Activated T-helper 1 cell treated with Interleukin-2 at 50 U/mL for 16 hours (primary cell): ENCODE results near the gene CFAP65.

Experiments used
- DNase-seq: peaks from one replicate; pipeline ENCODE4 v3.0.0-alpha.2; 2020; ENCODE audit warnings: low read depth

The CFAP65 gene

DNA sequence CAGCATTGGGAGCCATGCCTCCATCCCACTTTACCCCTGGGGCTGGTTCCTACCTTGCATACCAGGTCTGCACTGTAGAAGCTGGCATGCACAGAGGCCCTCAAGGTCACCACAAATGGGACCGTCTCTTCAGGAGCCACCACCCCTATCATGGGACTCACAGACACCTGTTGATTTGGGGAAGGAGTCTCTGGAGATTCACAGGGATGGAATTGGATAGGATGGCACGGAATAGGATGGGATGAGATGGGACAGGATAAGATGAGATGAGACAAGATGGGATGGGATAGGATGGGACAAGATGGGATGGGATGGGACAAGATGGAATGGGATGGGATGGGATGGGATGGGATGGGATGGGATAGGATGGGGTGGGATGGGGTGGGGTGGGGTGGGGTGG is 32.0 kb downstream of the CFAP65 start:
- no peak for DNase-seq

DNA sequence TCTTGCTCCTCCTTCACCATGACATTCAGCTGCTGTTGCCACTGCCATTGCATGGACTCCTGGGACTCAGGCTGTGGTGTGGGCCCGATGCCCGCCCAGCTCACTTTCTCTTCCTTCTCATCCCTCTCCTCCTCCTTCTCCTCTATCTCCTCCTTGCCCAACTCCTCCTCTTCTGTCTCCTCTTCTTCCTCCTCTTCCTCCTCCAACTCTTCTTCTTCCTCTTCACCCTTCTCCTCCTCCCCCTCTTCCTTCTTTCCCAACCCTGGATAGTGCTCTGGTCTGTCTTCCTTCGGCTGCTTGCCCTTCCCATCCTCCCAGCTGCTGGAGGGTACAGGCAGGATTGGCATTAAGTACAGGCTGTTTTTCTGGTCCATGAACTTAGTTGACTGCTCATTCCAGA is 37.3 kb downstream of the CFAP65 start:
- no peak for DNase-seq

DNA sequence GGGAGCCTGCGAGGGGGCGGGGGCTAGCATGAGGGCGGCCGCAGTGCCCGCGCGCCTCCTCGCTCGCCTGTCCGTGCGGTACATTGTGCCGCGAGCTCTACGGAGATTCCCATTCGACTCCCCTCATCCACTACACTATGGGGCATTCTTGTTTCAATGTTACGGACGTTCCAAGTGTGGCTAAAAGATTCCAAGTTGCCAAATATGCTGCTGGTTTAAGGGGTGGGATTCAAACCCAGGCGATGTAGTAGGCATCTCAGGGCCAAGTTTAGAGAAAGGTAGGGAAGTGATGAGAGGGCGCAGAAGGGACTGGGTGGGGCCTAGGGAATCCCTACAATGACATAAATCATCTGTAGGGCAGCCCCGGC is 38.1 kb downstream of the CFAP65 start:
- no peak for DNase-seq

DNA sequence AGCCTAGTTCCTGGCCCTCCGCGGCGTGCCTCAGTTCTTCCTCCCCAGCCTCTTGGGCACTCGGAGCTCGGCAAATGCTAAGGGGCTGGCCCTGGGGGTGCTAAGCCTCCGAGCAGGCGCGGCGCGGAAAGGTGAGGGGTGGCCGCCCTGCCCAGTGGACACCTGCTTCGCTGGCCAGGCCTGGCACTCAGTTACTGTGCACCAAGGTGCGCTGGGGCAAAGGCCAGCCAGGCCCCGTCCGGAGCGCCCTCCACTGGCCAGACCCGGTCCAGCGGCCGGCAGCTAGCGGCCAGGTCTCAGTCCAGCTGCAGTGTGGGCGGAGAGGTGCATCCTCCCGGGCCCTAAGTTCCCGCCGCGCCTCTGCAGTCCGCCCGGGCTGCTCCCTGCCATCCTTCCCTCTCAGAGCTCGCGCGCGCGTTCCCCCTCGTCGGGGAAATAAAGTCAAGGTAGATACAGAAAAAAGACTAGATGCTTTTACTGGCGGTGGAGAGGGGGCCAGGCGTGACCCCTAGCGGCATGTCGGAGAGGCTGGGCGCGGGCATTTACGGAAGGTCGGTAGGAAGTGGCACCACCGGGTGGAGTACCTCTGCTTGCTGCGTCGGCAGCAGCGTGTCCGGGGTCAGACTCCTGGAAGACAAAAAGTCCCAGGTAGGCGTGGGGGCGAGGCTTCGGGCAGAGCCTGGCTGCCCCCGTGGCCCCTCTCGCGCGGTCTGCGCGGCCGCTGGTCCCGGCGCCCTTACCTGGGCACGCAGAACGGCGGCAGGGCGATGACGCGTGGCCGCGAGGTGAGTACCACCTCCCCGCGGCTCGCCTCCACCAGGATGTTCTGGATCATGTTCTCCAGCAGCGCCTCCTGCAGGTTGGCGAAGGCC is 38.7 kb downstream of the CFAP65 start:
- no peak for DNase-seq

- DNase-seq = no peak
Observed at GRCh38 chr2:219001577-219002394, 39.5 kb downstream of the CFAP65 start.

- DNase-seq = no peak
Observed at GRCh38 chr2:219001100-219001576, 40.2 kb downstream of the CFAP65 start.

GRCh38 chr2:219000569-219000960 is 40.8 kb downstream of the CFAP65 start:
- no peak for DNase-seq

DNA sequence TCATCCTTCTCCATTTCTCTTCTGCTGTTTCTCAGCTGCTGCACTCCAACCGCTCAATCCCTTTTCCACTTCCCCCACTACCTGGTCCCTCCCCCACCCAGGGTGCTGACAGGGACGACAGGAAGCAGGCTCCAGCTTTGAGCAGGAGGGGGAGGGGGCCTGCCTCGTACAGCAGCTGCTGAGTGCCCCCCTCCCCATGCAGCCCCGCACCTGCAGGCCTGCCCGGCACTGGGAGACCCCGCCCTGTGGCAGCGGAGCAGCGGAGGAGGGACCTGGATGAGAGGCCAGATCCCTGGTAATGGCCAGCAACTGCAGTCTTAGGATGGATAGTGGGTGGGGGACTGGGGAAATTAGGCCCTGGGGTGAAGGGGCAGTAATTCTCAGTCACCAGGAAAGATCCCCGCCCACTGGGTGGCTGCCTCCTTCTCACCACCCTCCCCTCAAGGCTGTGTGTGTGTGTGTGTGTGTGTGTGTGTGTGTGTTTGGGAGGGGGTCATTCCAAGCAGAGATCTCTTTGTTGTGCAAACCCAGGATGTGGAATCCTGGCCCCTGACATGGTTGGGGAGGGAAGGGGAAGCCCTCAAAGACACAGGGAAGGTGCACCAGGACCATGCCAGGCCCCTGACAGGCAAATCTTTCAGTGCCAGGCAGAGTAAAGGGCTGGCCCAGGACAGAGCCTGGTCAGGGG is 41.3 kb downstream of the CFAP65 start:
- no peak for DNase-seq

DNA sequence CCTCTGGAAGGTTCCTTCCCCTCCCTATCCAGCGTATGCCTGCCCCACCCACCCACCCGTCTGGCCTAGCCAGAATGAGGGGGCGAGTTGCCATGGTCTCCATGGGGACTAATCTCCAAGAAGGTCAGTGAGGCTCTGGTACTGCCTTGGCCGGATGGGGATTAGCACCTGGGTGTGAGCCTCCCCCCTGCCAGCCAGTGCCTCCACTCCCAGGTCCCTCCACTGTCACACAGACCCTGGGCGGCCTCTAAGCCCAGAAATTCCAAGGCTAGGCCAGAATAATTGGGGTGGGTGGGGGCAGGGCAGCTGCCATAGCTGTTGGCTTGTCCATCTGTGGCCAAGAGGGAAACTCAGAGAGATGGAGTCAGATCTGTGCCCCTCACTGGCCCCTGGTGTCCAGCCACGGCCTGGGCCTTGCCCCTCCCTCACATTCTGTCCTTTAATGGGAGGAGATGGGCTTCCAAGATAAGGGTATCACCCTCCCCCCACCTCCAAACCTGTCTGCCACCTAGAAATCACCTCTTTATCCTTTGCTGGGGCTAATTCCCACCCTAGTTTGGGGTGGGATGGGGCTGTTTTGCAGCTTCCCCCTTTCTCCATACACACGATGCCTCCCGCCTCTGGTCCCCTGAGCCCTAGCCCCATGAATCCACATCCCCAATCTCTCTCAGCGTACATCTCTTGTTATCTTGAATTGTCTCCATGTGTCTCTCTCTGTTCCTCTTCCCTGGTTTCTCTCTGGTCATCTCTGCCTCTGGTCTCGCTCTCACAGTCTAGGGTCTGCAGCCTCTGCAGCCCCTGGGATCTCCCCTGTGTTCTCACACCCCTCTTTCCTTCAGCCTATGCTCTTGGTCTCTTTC is 42.1 kb downstream of the CFAP65 start:
- no peak for DNase-seq

DNA sequence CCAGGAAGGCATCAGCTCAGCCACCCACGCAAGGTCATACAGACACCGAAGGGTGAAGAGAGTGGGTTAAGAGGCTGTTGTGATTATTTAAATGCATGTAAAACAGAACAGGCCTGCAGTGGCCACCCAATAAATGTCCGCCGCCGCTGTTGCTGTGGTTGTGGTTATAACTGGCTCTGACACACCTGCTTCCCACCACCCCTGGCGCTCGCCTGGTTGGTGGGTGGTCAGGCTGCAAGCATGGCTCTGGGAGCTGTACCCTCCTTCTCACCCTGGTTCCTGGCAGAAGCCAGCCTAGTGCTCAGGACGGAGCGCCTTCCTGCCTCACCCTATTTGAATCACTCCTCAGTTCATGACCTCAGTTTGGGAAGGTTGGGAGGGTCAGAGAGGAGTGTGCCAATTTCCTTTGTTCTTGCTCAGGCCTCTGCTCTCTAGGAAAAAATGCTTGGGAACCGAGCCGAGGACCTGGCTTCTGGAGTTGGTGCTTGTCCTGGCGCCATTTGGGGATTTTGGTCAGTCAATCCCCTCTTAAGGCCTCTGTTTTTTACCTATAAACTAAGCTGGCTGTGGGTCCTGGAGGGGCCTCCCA is 42.8 kb downstream of the CFAP65 start:
- no peak for DNase-seq

GRCh38 chr2:218997731-218998130 is 43.6 kb downstream of the CFAP65 start:
- no peak for DNase-seq

GRCh38 chr2:218996937-218997336 is 44.4 kb downstream of the CFAP65 start:
- no peak for DNase-seq

DNA sequence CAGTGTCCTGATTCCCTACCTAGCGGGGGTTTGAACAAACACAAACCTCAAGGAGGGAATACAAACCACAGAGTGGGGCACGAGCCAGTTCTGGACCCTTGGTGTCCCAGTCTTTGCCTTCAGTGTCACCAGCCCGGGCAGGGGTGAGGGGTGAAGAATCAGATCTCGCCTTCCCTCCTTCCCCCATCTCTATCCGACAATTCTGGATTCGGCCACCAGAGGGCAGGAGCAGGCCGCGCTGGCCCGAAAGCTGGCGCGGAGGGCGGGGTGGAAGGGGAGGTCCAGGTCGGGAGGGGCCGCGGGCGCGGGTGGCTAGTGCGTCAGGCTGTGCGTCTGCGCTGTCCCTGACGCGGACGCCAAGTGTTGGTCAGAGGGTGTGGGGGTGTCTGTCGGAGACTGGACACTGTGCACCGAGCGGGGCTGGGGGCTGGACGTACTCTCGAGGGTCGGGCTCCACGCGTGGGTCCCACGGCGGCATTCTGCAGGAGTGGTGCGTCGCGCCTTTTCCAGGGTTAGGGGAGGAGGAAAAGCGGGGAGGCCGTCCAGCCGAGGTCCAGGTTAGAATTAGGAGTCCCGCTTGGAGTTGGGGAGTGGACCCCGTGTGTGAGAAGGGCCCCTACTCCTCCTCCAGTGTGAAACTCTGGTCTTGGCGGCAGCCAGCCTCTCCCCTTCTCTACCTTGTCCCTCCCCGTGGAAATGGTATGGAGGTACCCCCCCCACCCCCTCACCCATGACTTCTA is 45.2 kb downstream of the CFAP65 start:
- peak; percentile 54 for DNase-seq

DNA sequence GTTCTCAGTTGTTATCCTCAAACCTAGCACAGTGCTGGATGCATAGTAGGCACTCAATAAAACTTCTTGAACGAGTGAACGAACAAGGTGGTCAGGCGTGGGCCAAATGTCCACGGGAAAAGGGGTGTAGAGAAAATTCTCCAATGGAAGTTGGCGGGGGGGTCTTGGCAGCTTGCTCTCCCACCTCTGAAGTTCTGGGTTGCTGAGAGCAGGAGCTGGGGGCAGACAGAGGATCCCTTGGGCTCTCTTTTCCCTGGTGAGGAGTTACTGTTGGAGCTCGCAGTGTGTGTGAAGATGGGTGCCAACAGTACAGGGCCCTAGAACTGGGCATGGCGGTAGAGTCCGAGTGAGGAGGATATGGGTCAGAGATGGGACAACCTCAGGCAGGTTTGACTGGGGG is 45.8 kb downstream of the CFAP65 start:
- DNase-seq = no peak

DNA sequence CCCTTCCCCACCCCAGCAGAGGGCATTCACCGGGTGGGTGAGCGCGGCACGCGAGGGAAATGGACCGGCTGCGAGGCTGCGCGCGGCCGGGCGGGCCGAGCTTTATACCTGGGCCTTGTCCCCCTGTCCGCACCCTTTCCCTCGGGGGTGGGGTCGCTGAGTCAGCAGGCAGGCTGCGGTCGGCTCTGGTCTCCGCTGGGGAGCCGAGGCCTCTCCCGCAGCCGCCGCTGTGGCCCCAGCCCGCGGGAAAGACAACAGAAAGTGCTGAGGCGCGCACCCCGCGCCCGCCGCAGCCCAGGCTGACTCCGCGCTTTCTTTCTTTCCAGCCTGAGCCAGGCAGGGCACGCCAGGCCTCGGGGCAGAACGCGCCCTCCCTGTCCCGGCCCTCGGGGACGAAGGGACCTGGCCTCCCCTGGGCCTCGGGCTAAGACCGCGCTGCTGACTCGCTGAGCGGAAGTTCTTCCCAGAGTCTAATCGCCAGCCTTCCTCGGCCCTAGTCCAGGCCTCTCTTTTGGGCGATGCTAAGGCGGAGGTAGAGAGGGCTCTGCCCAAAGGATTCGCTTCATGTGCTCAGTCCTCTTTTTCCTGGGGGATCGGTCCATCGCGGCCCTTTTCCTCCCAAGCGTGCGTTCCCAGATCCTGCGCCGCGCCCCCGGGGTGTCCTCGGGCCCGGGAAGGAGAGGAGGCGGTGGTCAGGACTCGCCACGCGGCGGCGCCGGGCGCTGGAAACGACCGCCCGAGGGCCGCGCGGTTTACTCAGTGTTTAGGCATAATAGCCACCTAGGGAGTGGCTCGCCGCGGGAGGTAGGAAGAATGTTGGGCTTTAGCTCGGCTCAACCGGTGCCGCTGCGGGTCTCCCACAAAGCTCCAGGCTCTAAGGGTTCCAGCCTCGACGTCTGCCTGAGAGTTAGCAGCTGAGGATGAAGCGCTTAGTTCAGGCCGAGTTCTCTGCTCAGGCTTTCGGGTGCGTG is 47.7 kb downstream of the CFAP65 start, which contains the start of gene CRYBA2:
Gene CRYBA2 (minus strand): TSS at position 78 of the 971 bp plus-strand sequence. CDS start 246 bp downstream, outside the sequence.
- DNase-seq = no peak

DNA sequence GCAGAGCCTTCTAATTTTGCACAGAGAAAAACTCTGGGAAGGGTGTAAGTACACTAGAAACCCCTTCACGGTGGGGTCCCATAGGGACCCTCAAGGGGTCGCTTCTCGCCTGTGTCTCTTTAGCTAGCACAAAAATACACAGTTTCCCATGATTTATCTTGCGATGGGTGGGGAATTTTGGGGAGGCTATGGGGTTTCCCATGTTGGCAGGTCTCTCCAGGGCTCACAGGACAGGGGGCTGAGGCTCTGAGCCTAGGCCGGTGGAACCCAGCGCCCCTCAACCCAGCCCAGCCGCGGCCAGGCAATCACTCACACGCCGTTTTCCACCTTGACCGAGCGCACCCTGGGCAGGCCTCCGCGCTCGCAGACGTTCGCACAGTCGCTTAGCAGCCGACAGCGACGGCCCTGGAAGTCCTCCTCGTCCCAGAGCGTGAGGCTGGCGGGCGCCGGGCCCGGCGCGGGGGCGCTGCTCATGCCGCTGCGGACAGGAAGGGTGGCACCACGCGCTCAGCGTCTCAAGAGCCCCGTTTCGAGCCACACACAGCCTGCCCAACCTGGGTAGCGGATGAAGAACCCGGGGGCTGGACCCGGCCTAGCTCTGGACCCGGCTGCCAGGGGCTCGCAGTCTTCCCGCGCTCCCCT is 48.5 kb downstream of the CFAP65 start:
- DNase-seq = no peak

DNA sequence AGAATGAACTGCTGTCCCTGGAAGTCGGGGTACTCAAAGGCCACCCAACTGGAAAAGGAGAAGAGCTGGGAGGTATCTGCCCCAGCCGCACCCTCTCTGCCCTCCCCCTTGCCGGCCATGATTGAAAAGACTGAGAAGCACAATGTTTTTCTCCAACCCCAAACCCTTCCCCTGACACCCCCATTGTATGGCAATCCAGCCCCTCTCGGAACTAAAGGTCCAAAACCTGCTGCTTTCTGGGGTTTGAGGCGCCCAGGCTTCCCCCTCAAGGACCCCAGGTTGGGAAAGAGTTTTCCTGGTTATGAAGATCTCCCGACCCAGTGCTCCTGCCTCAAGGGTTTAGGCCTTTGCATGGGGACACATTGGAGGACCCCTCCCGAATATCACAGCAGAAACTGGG is 49.1 kb downstream of the CFAP65 start:
- no peak for DNase-seq

GRCh38 chr2:218991674-218992168 is 49.6 kb downstream of the CFAP65 start:
- no peak for DNase-seq
